ENCODE results near the gene FGGY.

FGGY gene

DNA sequence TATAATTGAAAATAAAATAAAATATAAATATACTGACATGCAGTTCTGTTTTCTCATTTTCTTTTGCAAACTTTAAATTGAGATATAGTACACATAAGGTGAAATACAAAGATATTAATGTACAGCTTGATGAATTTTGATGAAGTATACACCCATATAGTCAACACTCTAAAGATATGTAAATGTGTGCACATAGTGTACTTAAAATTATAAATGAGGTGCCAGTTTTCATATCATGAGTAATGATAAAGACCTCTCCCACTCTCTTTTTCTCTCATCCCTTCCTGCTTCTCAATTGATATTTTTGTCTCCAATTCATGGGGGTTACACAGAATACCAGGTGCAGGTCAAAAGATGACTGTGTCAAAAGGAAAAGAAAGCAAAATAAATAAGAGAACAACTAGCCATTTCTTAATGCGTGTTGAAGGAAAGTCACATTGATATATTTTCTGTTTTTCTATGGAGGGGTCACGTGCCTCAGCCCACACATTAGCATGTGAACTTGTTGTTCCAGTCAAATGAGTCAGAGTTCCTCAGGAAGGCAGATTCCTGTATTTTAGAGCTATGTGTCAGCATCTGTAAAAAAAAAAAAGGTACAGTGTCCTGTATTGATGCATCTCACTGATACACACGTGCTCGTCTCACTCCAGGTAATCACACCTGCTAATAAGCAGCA, 453.6 kb downstream of the FGGY start:
- no peaks in the 10 kb centered on the region for H3K9me3 ChIP-seq (ENCODE audit: insufficient read depth, low read length)
- no peaks in the 10 kb centered on the region for H3K27me3 ChIP-seq (ENCODE audit: insufficient read depth, insufficient read length)
- no peak for DNase-seq (ENCODE audit: low read depth, low spot score)
- H3K9ac ChIP-seq (ENCODE audit: insufficient read length, low read depth): no peak overlapping the region
- no peaks in the 10 kb centered on the region for H3K36me3 ChIP-seq (ENCODE audit: insufficient read depth, insufficient read length, low read length)
- H3K4me1 ChIP-seq (ENCODE audit: insufficient read depth, insufficient read length): no peaks in the 10 kb centered on the region
- no peak for TF ChIP-seq ZNF274 (IDR thresholded peaks at IDR 0.05; ENCODE audit: low read depth, low read length)
- TF ChIP-seq YY1 (IDR thresholded peaks at IDR 0.05; ENCODE audit: insufficient read depth, insufficient read length): no peak
- no peak for TF ChIP-seq SUZ12 (IDR thresholded peaks at IDR 0.05; ENCODE audit: extremely low read depth, insufficient read depth, insufficient read length)
- H3K4me3 ChIP-seq (ENCODE audit: insufficient read length, low read depth): no peak overlapping the region

GRCh38 chr1:59751004-59751395, 454.1 kb downstream of the FGGY start:
- H3K9me3 ChIP-seq (ENCODE audit: insufficient read depth, low read length): no peaks in the 10 kb centered on the region
- TF ChIP-seq YY1 (IDR thresholded peaks at IDR 0.05; ENCODE audit: insufficient read depth, insufficient read length) (no peak), SUZ12 (IDR thresholded peaks at IDR 0.05; ENCODE audit: extremely low read depth, insufficient read depth, insufficient read length) (no peak), ZNF274 (IDR thresholded peaks at IDR 0.05; ENCODE audit: low read depth, low read length) (no peak)
- H3K9ac ChIP-seq (ENCODE audit: insufficient read length, low read depth): no peak overlapping the region
- no peaks in the 10 kb centered on the region for H3K4me1 ChIP-seq (ENCODE audit: insufficient read depth, insufficient read length)
- no peaks in the 10 kb centered on the region for H3K36me3 ChIP-seq (ENCODE audit: insufficient read depth, insufficient read length, low read length)
- DNase-seq (ENCODE audit: low read depth, low spot score): no peak
- H3K27me3 ChIP-seq (ENCODE audit: insufficient read depth, insufficient read length): no peaks in the 10 kb centered on the region
- no peak overlapping the region for H3K4me3 ChIP-seq (ENCODE audit: insufficient read length, low read depth)

GRCh38 chr1:59751801-59752200, 454.9 kb downstream of the FGGY start:
- Histone ChIP-seq H3K27me3 (ENCODE audit: insufficient read depth, insufficient read length) (no peaks in the 10 kb centered on the region), H3K4me3 (ENCODE audit: insufficient read length, low read depth) (no peak overlapping the region), H3K9ac (ENCODE audit: insufficient read length, low read depth) (no peak overlapping the region), H3K9me3 (ENCODE audit: insufficient read depth, low read length) (no peaks in the 10 kb centered on the region), H3K4me1 (ENCODE audit: insufficient read depth, insufficient read length) (no peaks in the 10 kb centered on the region), H3K36me3 (ENCODE audit: insufficient read depth, insufficient read length, low read length) (no peaks in the 10 kb centered on the region)
- DNase-seq (ENCODE audit: low read depth, low spot score): no peak
- TF ChIP-seq SUZ12 (IDR thresholded peaks at IDR 0.05; ENCODE audit: extremely low read depth, insufficient read depth, insufficient read length): no peak
- no peak for TF ChIP-seq ZNF274 (IDR thresholded peaks at IDR 0.05; ENCODE audit: low read depth, low read length)
- TF ChIP-seq YY1 (IDR thresholded peaks at IDR 0.05; ENCODE audit: insufficient read depth, insufficient read length): no peak

GRCh38 chr1:59752556-59753414, 455.9 kb downstream of the FGGY start:
- no peak overlapping the region for H3K9ac ChIP-seq (ENCODE audit: insufficient read length, low read depth)
- no peak for DNase-seq (ENCODE audit: low read depth, low spot score)
- no peaks in the 10 kb centered on the region for H3K9me3 ChIP-seq (ENCODE audit: insufficient read depth, low read length)
- H3K4me1 ChIP-seq (ENCODE audit: insufficient read depth, insufficient read length): no peaks in the 10 kb centered on the region
- no peaks in the 10 kb centered on the region for H3K27me3 ChIP-seq (ENCODE audit: insufficient read depth, insufficient read length)
- H3K36me3 ChIP-seq (ENCODE audit: insufficient read depth, insufficient read length, low read length): no peaks in the 10 kb centered on the region
- no peak overlapping the region for H3K4me3 ChIP-seq (ENCODE audit: insufficient read length, low read depth)
- TF ChIP-seq ZNF274 (IDR thresholded peaks at IDR 0.05; ENCODE audit: low read depth, low read length) (no peak), SUZ12 (IDR thresholded peaks at IDR 0.05; ENCODE audit: extremely low read depth, insufficient read depth, insufficient read length) (no peak), YY1 (IDR thresholded peaks at IDR 0.05; ENCODE audit: insufficient read depth, insufficient read length) (no peak)

DNA sequence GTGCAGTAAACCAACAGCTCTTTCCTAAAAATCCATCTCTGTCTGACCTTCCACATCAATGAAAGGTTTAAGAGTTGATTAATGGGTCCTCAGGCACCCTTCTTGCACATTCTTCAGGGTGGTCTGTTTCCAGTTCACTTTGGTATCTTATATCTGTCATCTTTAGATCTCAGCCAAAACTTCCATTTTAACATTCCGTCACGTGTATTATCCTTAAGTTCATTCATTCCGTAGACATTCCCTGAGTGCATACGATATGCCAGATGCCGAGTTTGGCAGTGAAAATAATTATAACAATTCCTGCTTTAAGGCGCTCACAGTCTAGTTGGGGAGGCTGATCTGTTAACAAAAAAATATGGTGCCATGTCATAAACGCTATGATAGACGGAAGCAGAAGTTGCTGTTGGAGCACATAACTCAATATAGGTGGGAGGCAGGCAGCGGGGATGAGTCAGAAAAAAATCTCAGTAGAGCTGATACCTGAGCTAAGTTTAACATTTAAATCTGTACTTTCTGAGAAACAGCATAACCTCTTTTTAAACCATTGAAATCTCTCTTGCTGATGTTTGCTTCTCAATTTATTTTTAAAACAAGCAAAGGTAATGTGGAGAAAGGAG, 458.3 kb downstream of the FGGY start:
- no peaks in the 10 kb centered on the region for H3K27me3 ChIP-seq (ENCODE audit: insufficient read depth, insufficient read length)
- TF ChIP-seq SUZ12 (IDR thresholded peaks at IDR 0.05; ENCODE audit: extremely low read depth, insufficient read depth, insufficient read length) (no peak), ZNF274 (IDR thresholded peaks at IDR 0.05; ENCODE audit: low read depth, low read length) (no peak)
- DNase-seq (ENCODE audit: low read depth, low spot score): no peak
- no peaks in the 10 kb centered on the region for H3K9me3 ChIP-seq (ENCODE audit: insufficient read depth, low read length)
- H3K9ac ChIP-seq (ENCODE audit: insufficient read length, low read depth): no peak overlapping the region
- H3K36me3 ChIP-seq (ENCODE audit: insufficient read depth, insufficient read length, low read length): no peaks in the 10 kb centered on the region
- H3K4me3 ChIP-seq (ENCODE audit: insufficient read length, low read depth): no peak overlapping the region
- H3K4me1 ChIP-seq (ENCODE audit: insufficient read depth, insufficient read length): no peaks in the 10 kb centered on the region

- Histone ChIP-seq H3K9ac (ENCODE audit: insufficient read length, low read depth) (no peak overlapping the region), H3K9me3 (ENCODE audit: insufficient read depth, low read length) (no peaks in the 10 kb centered on the region), H3K4me1 (ENCODE audit: insufficient read depth, insufficient read length) (no peaks in the 10 kb centered on the region), H3K36me3 (ENCODE audit: insufficient read depth, insufficient read length, low read length) (no peaks in the 10 kb centered on the region), H3K4me3 (ENCODE audit: insufficient read length, low read depth) (no peak overlapping the region), H3K27me3 (ENCODE audit: insufficient read depth, insufficient read length) (no peaks in the 10 kb centered on the region)
- no peak for DNase-seq (ENCODE audit: low read depth, low spot score)
- TF ChIP-seq YY1 (IDR thresholded peaks at IDR 0.05; ENCODE audit: insufficient read depth, insufficient read length) (no peak), SUZ12 (IDR thresholded peaks at IDR 0.05; ENCODE audit: extremely low read depth, insufficient read depth, insufficient read length) (no peak), ZNF274 (IDR thresholded peaks at IDR 0.05; ENCODE audit: low read depth, low read length) (no peak)
Observed at GRCh38 chr1:59757197-59757747, 460.4 kb downstream of the FGGY start.

Data from NT2/D1 (cell line).